DMS 273 (cell line): ENCODE results near the gene MAD2L2.
A peak's percentile ranks its signal among the peaks of the same experiment; 100 is the strongest.

Source experiments
- DNase-seq: peaks from one replicate; lab custom pipeline; 2025; ENCODE audit not compliant: unreplicated experiment; lab: John Stamatoyannopoulos, UW

Gene MAD2L2

GRCh38 chr1:11681071-11681771 is at the start of gene MAD2L2:
Gene MAD2L2 (minus strand): TSS chr1:11681148. CDS start chr1:11680601, 547 bp downstream.
- peak; percentile 93 for DNase-seq

GRCh38 chr1:11730429-11730891 is 49.5 kb upstream of the MAD2L2 start:
- DNase-seq, result no peak

GRCh38 chr1:11729498-11730428 is 48.8 kb upstream of the MAD2L2 start:
- DNase-seq, result no peak

GRCh38 chr1:11729155-11729497 is 48.2 kb upstream of the MAD2L2 start:
- no peak for DNase-seq

GRCh38 chr1:11728126-11728806 is 47.3 kb upstream of the MAD2L2 start:
- no peak for DNase-seq

GRCh38 chr1:11727119-11727518 is 46.2 kb upstream of the MAD2L2 start:
- no peak for DNase-seq

- no peak for DNase-seq
Observed at GRCh38 chr1:11725616-11726015, 44.7 kb upstream of the MAD2L2 start.

- DNase-seq, result no peak
Observed at GRCh38 chr1:11722538-11722937, 41.6 kb upstream of the MAD2L2 start.

GRCh38 chr1:11721311-11721710 is 40.4 kb upstream of the MAD2L2 start:
- no peak for DNase-seq

- DNase-seq, result no peak
Observed at GRCh38 chr1:11720525-11720924, 39.6 kb upstream of the MAD2L2 start.

- DNase-seq, result no peak
Observed at GRCh38 chr1:11720033-11720376, 39.1 kb upstream of the MAD2L2 start.

GRCh38 chr1:11719313-11720032 is 38.5 kb upstream of the MAD2L2 start:
- DNase-seq, result peak; percentile 87

- DNase-seq, result peak; percentile 85
Observed at GRCh38 chr1:11714831-11715575, 34.1 kb upstream of the MAD2L2 start.

GRCh38 chr1:11713095-11713494 is 32.1 kb upstream of the MAD2L2 start:
- no peak for DNase-seq

GRCh38 chr1:11712285-11712684 is 31.3 kb upstream of the MAD2L2 start:
- no peak for DNase-seq

GRCh38 chr1:11711490-11711889 is 30.5 kb upstream of the MAD2L2 start:
- DNase-seq, result no peak

- DNase-seq, result no peak
Observed at GRCh38 chr1:11708554-11709350, 27.8 kb upstream of the MAD2L2 start.

GRCh38 chr1:11707621-11708276 is 26.8 kb upstream of the MAD2L2 start:
- peak; percentile 75 for DNase-seq

- DNase-seq, result no peak
Observed at GRCh38 chr1:11706292-11706691, 25.3 kb upstream of the MAD2L2 start.
